NCI-H2196 treated with DMSO at 0.1 percent for 48 hours (cell line): ENCODE measurements around the gene BTBD19.

Experiments
- DNase-seq: peaks from one replicate; lab custom pipeline; 2025; ENCODE audit not compliant: unreplicated experiment; lab: John Stamatoyannopoulos, UW

Gene BTBD19

DNA sequence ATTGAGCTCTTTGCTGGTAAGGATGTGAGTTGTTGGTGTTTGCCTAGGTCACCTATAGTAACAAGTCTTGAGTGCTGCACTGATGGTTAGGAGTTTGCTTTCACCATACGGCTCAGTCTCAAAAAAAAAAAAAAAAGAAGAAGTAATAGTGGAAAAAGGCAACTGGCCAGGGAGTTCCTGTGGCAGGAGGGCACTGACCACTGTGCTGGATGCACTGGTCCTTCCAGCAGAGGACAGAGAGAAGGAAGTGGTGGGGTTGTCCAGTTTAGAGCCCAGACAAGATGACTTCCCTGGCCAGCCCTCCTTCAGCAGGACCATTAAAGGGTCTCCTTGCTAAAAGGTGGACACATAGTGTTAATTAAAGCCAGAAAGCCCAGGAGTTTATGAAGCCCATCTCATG lies 46.6 kb downstream of the BTBD19 start:
- no peak for DNase-seq

DNA sequence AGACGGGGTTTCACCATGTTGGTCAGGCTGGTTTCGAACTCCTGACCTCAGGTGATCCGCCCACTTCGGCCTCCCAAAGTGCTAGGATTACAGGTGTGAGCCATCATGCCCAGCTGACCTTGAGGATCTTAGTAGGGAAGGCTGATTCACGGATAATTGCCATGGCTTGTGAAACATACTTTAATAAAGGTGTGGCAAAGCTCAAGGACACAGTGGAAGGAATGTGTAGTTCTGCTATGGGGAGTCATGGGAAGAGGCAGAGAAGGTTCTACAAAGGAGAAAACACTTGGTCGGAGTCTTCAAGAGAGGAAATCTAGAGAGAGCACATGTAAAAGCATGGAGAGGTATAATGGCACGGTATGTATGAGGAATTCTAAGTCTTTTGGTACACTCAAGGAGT lies 47.4 kb downstream of the BTBD19 start:
- no peak for DNase-seq

DNA sequence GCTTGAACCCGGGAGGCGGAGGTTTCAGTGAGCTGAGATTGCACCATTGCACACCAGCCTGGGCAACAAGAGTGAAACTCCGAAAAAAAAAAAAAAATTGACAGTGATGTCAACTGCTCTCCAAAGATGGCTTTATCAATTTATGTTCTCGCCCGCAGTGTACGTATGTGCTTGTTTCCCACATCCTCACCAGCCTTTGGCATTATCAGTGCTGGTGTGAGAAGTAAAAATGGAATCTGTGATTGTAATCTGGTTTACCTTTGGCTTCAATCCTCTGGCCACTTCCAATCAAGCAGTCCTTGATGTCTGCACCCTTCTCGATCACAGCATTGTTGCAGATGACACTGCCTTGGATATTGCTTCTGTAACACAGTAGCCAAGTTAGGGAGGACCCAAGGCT lies 49.1 kb downstream of the BTBD19 start:
- no peak for DNase-seq

DNA sequence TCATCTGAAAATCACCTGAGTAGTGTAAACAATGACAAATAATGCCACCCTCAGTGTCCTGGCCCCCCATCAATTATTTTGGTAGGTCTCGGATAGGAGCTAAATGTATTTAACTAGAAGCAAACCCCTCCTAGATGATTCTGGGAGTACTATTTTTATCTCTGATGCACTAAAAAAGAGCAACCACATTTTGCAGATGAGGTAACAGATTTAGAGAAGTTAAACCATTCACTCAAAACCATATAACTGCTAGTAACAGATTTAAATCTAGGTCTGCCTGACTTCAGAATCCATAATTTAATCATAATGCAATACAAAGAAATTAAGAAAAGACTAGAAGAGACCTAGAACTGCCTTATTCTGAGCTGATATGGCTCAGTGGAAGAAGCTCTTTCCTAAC lies 52.0 kb downstream of the BTBD19 start:
- no peak for DNase-seq

DNA sequence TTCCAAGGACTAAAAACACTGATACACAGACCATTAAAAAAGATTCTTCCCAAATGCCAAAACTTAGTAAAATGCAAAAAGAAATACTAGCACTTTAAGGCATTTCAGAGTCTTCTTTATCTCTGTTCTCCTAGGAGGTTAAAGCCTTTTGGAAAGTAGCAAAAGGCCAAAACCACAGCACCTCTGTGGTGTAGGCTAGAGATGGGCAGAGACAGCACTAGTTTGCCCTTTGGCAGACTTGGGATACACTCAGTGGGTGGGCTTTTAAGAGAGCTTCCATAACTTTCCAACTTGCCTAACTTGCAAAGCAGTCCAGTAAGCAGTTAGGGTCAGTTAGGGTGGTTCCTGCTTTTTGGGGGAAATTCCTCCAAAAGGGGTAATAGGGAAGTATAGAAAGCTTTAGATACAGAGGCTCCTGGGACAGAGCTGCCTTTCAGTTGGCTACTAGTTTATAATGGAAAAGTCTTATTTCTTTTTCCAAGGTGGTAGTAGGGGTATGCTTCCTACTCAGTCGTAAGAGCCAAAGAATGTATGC lies 52.6 kb downstream of the BTBD19 start:
- no peak for DNase-seq

DNA sequence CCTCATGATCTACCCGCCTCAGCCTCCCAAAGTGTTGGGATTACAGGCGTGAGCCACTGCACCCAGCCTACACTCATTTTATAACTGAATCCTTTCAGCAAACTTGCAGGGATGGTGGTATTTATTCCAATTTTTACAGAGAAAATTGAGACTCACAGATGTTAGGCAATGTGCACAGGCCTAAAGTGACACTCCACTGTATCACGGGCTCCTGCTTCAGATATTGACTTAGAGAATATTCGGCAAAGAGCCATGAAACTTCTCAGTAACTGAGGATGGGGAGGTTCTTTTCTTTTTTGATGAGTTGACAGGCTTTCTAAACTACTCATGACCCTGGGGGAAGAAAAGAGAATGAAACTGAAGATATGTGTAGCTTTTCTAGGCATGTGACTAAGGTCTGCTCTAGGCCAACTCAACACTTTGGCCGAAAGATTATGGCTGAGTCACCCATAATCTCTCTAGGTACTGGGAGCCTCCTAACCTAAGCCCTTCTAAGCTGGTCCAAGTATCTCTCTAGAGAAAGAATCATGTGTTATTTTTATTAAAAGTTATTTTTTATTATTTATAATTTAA lies 54.6 kb downstream of the BTBD19 start:
- no peak for DNase-seq
